Activated T-helper 9 cell treated with anti-CD3 and anti-CD28 coated beads, Interleukin-2, amount 50 U/mL, for 16 hours (primary cell): Measurements from ENCODE around the gene NCBP3.
"Not testable (repeated sequence)": the region's sequence is repeated elsewhere in the genome, so short reads cannot be mapped to it uniquely, and the experiment has no call there.

Experiments used
- DNase-seq: peaks from one replicate; pipeline ENCODE4 v3.0.0-alpha.2; 2020; ENCODE audit warnings: low read depth

Gene NCBP3

GRCh38 chr17:3810019-3810418 lies 36.0 kb downstream of the NCBP3 start:
- no peak for DNase-seq

- no peak for DNase-seq
These were observed 36.9 kb downstream of the NCBP3 start for GRCh38 chr17:3809135-3809534.

- no peak for DNase-seq
These were observed 37.3 kb downstream of the NCBP3 start for GRCh38 chr17:3808701-3809100.

GRCh38 chr17:3805581-3805980 lies 40.5 kb downstream of the NCBP3 start:
- no peak for DNase-seq

- no peak for DNase-seq
These were observed 41.5 kb downstream of the NCBP3 start for GRCh38 chr17:3804503-3804931.

GRCh38 chr17:3803308-3803640 lies 42.8 kb downstream of the NCBP3 start:
- DNase-seq: no peak

- no peak for DNase-seq
These were observed 43.4 kb downstream of the NCBP3 start for GRCh38 chr17:3802461-3803307.

- no peak for DNase-seq
These were observed 44.3 kb downstream of the NCBP3 start for GRCh38 chr17:3801792-3802191.

GRCh38 chr17:3801347-3801746 lies 44.7 kb downstream of the NCBP3 start:
- no peak for DNase-seq

- DNase-seq: no peak
These were observed 45.4 kb downstream of the NCBP3 start, which contains the start of gene ITGAE for GRCh38 chr17:3800362-3801271. TSS of gene ITGAE (minus strand) at chr17:3801188. CDS start at chr17:3801144, 44 bp downstream.

- no peak for DNase-seq
These were observed 46.7 kb downstream of the NCBP3 start for GRCh38 chr17:3799181-3799945.

GRCh38 chr17:3798273-3799180 lies 47.5 kb downstream of the NCBP3 start:
- no peak for DNase-seq

- DNase-seq: peak; percentile 16
These were observed 49.2 kb downstream of the NCBP3 start for GRCh38 chr17:3796822-3797170.

- peak; percentile 71 for DNase-seq
These were observed 49.8 kb downstream of the NCBP3 start for GRCh38 chr17:3796110-3796821.

- no peak for DNase-seq
These were observed 50.5 kb downstream of the NCBP3 start for GRCh38 chr17:3795390-3796102.

- peak; percentile 31 for DNase-seq
These were observed 51.3 kb downstream of the NCBP3 start for GRCh38 chr17:3794557-3795389.

GRCh38 chr17:3794152-3794551 lies 51.9 kb downstream of the NCBP3 start:
- DNase-seq: not testable (repeated sequence)

- DNase-seq: not testable (repeated sequence)
These were observed 52.8 kb downstream of the NCBP3 start for GRCh38 chr17:3793258-3793657.

- DNase-seq: no peak
These were observed 53.6 kb downstream of the NCBP3 start for GRCh38 chr17:3792481-3792880.
